Bone marrow (tissue), 2 donors: ENCODE measurements around the gene ANKRD60.

Source experiments
- DNase-seq, 2 donors: peaks; one replicate each; lab custom pipeline; 2025; lab: John Stamatoyannopoulos, UW

Gene ANKRD60

GRCh38 chr20:58228484-58229197 is at the start of gene ANKRD60:
TSS of gene ANKRD60 (minus strand) at chr20:58228653. CDS start at chr20:58228653, 0 bp downstream.
- no peak for DNase-seq

GRCh38 chr20:58277578-58278472 is 49.4 kb upstream of the ANKRD60 start:
- DNase-seq, result no peak

GRCh38 chr20:58277107-58277506 is 48.7 kb upstream of the ANKRD60 start:
- no peak for DNase-seq

GRCh38 chr20:58274384-58274783 is 45.9 kb upstream of the ANKRD60 start:
- DNase-seq, result no peak

- DNase-seq, result no peak
Observed at GRCh38 chr20:58271606-58272351, 43.3 kb upstream of the ANKRD60 start.

- no peak for DNase-seq
Observed at GRCh38 chr20:58268936-58269619, 40.6 kb upstream of the ANKRD60 start.

GRCh38 chr20:58268421-58268821 is 40.0 kb upstream of the ANKRD60 start:
- no peak for DNase-seq

- DNase-seq, result no peak
Observed at GRCh38 chr20:58267389-58268215, 39.1 kb upstream of the ANKRD60 start.

- DNase-seq, result no peak
Observed at GRCh38 chr20:58264271-58264670, 35.8 kb upstream of the ANKRD60 start.

- no peak for DNase-seq
Observed at GRCh38 chr20:58261660-58262059, 33.2 kb upstream of the ANKRD60 start.

GRCh38 chr20:58260006-58260405 is 31.6 kb upstream of the ANKRD60 start:
- DNase-seq, result no peak

- DNase-seq, result peak in 1 of 2 donors; percentile 84
Observed at GRCh38 chr20:58256842-58257241, 28.4 kb upstream of the ANKRD60 start.

- DNase-seq, result no peak
Observed at GRCh38 chr20:58256307-58256706, 27.9 kb upstream of the ANKRD60 start.

GRCh38 chr20:58254890-58255289 is 26.4 kb upstream of the ANKRD60 start:
- no peak for DNase-seq

- no peak for DNase-seq
Observed at GRCh38 chr20:58251979-58252591, 23.6 kb upstream of the ANKRD60 start.

GRCh38 chr20:58251348-58251978 is 23.0 kb upstream of the ANKRD60 start:
- DNase-seq, result no peak

GRCh38 chr20:58246346-58246745 is 17.9 kb upstream of the ANKRD60 start:
- DNase-seq, result no peak

GRCh38 chr20:58245931-58246330 is 17.5 kb upstream of the ANKRD60 start:
- DNase-seq, result no peak

- DNase-seq, result no peak
Observed at GRCh38 chr20:58245181-58245891, 16.9 kb upstream of the ANKRD60 start.
